Measurements from ENCODE around the gene CASS4. TPM values are rescaled to one million over a fixed set of nuclear protein-coding genes. Genes with fewer than 3 reads are reported as not detected.
A peak's percentile ranks its signal among the peaks of the same experiment; 100 is the strongest.

The CASS4 gene
- polyA plus RNA-seq, 2 of the 4 experiments (the other 2 are of a cell fraction): 0.09 TPM

GRCh38 chr20:56420028-56420427, 8.0 kb downstream of the CASS4 start:
- DNase-seq (ENCODE audit: low read depth in 1 of 2, low spot score in 1 of 2) (no peak), FAIRE-seq (no peak), ATAC-seq (no peak)
- TF ChIP-seq RFX5 (IDR thresholded peaks at IDR 0.05): no peak
- Histone ChIP-seq H3K27ac (no peak overlapping the region), H3K4me1 (peaks cover 13% of the 10 kb centered on the region; the same call in 2 of the 3 replicates), H3K9me3 (no peaks in the 10 kb centered on the region), H3K4me3 (no peak overlapping the region), H3K4me2 (no peak overlapping the region)
- ChIA-PET CTCF (interaction anchor here (1.1 kb wide), 1 partner anchor 10 kb away, joined by 3 read pairs; no protein-coding TSS in a partner anchor), POLR2A (no interaction called here)
- WGBS (ENCODE audit: missing lambda C conversion rate): 94% methylated on average over 2 of the region's 2 CpGs

- TF ChIP-seq BHLHE40 (IDR thresholded peaks at IDR 0.05; ENCODE audit: low read depth, low read length) (no peak), CBX2 (IDR thresholded peaks at IDR 0.05; ENCODE audit: borderline replicate concordance, low read depth) (no peak), E2F6 (IDR thresholded peaks at IDR 0.05; ENCODE audit: borderline replicate concordance, low read depth) (no peak), KDM1A (IDR thresholded peaks at IDR 0.05; ENCODE audit: low read depth) (no peak), REST (IDR thresholded peaks at IDR 0.05) (no peak), JUN (IDR thresholded peaks at IDR 0.05) (no peak), CHD2 (IDR thresholded peaks at IDR 0.05; ENCODE audit: low read length, partially characterized antibody) (no peak)
- 83% methylated on average over 11 of the region's 11 CpGs for WGBS (ENCODE audit: missing lambda C conversion rate)
- no peak overlapping the region for H3K4me3 ChIP-seq
- ChIA-PET CTCF (no interaction called here), POLR2A (no interaction called here)
- no peak for ATAC-seq
- no peaks in the 10 kb centered on the region for H3K9me3 ChIP-seq
- H3K27ac ChIP-seq: no peak overlapping the region
- no peak overlapping the region for H3K4me2 ChIP-seq
- FAIRE-seq: no peak
- no peak for DNase-seq (ENCODE audit: low read depth in 1 of 2, low spot score in 1 of 2)
- H3K4me1 ChIP-seq: peaks cover 13% of the 10 kb centered on the region; the same call in 2 of the 3 replicates
These were observed 9.1 kb downstream of the CASS4 start for GRCh38 chr20:56420940-56421688.

GRCh38 chr20:56422076-56422823, 10.2 kb downstream of the CASS4 start:
- Histone ChIP-seq H3K27ac (peak overlapping the region in 1 of 2 experiments; percentile 60; a peak in 4 of 6 replicates), H3K4me3 (no peak overlapping the region)
- CTCF ChIA-PET: interaction anchor here (1.0 to 1.2 kb wide), 4 partner anchors 10 to 22 kb away, joined by 3 to 5 read pairs (median 3); partner anchors contain the start of gene CASS4

More at GRCh38 chr20:56422076-56422823, 10.2 kb downstream of the CASS4 start:
- Histone ChIP-seq H3K4me1 (peaks cover 13% of the 10 kb centered on the region; the same call in 2 of the 3 replicates), H3K4me2 (peak overlapping the region; percentile 60), H3K9me3 (no peaks in the 10 kb centered on the region)
- no peak for TF ChIP-seq JUNB (IDR thresholded peaks at IDR 0.05)
- TF ChIP-seq HDAC2 (IDR thresholded peaks at IDR 0.05): no peak
- TF ChIP-seq ZSCAN20 (CRISPR knock-in tag; IDR thresholded peaks at IDR 0.05): no peak
- TF ChIP-seq EHF (CRISPR knock-in tag; IDR thresholded peaks at IDR 0.05): no peak
- TF ChIP-seq PHF8 (IDR thresholded peaks at IDR 0.05; ENCODE audit: borderline replicate concordance, low read depth): no peak
- no peak for TF ChIP-seq PBX3 (IDR thresholded peaks at IDR 0.05)
- no peak for TF ChIP-seq NR3C1 (IDR thresholded peaks at IDR 0.05)
- DNase-seq (ENCODE audit: low read depth in 1 of 2, low spot score in 1 of 2): peak; percentile 21 to 24
- ATAC-seq: peak; percentile 43 to 64; a peak in 4 of 6 replicates
- POLR2A ChIA-PET: interaction anchor here (0.8 to 1.0 kb wide), 2 partner anchors 46 to 219 kb away, joined by 3 to 5 read pairs; partner anchors contain the start of gene RTF2
- WGBS (ENCODE audit: missing lambda C conversion rate): 58% methylated on average over 9 of the region's 9 CpGs
- no peak for FAIRE-seq
